Keratinocyte (primary cell): Measurements from ENCODE around the gene DNAJC13. TPM values are rescaled to one million over a fixed set of nuclear protein-coding genes. Genes with fewer than 3 reads are reported as not detected.

Experiments used
- DNase-seq: peaks from one replicate; pipeline ENCODE4 v3.0.0-alpha.2; 2011; ENCODE audit warnings: low read depth, missing footprints, low spot score
- FAIRE-seq: peaks from 2 replicates; lab custom pipeline; 2011; peaks lifted over from hg19 to GRCh38; lab: Jason Lieb, UNC
- H2AFZ ChIP-seq: 2 replicates; pipeline ENCODE4 v1.6.0; 2012; ENCODE audit warnings: low read length, control low read depth, inconsistent platforms; ENCODE audit not compliant: control insufficient read depth
- H3K27ac ChIP-seq: 2 replicates; pipeline ENCODE4 v1.5.1; 2011; ENCODE audit warnings: low read length; ENCODE audit not compliant: control insufficient read depth, insufficient read depth
- H3K27me3 ChIP-seq: 3 replicates; pipeline ENCODE4 v1.6.0; 2011; ENCODE audit warnings: low read length; ENCODE audit not compliant: control insufficient read depth, insufficient read depth; ENCODE audit errors: extremely low read depth
- H3K36me3 ChIP-seq, 2 experiments: 2 replicates in 1 of 2; 3 replicates in 1 of 2; pipeline ENCODE4 v1.5.1; 2011; ENCODE audit warnings: low read length in 2 of 2, mild to moderate bottlenecking in 1 of 2; ENCODE audit not compliant: control insufficient read depth in 2 of 2, insufficient read depth in 2 of 2; ENCODE audit errors: extremely low read depth in 1 of 2
- H3K4me1 ChIP-seq: 3 replicates; pipeline ENCODE4 v1.5.1; 2011; ENCODE audit warnings: low read length; ENCODE audit not compliant: control insufficient read depth, insufficient read depth; ENCODE audit errors: extremely low read depth
- H3K4me2 ChIP-seq: 3 replicates; pipeline ENCODE4 v1.6.0; 2011; ENCODE audit warnings: low read depth, low read length; ENCODE audit not compliant: control insufficient read depth, insufficient read depth; ENCODE audit errors: extremely low read depth
- H3K4me3 ChIP-seq, 3 experiments: fragments of 200-600 bp in 1 of 3; sonication (generic) in 1 of 3; 2 replicates in 2 of 3; 3 replicates in 1 of 3; pipeline ENCODE4 v1.5.1; 2011 to 2016; ENCODE audit warnings: low read length in 3 of 3, mild to moderate bottlenecking in 3 of 3, control low read depth in 2 of 3, inconsistent platforms in 1 of 3, low read depth in 1 of 3, mixed read lengths in 1 of 3, mixed run types in 1 of 3, moderate library complexity in 1 of 3; ENCODE audit not compliant: control insufficient read depth in 2 of 3, insufficient read depth in 2 of 3; ENCODE audit errors: extremely low read depth in 1 of 3
- H3K79me2 ChIP-seq: 2 replicates; pipeline ENCODE4 v1.6.0; 2012; ENCODE audit warnings: low read length; ENCODE audit not compliant: control insufficient read depth, insufficient read depth
- H3K9ac ChIP-seq: 3 replicates; pipeline ENCODE4 v1.6.0; 2011; ENCODE audit warnings: low read length; ENCODE audit not compliant: control insufficient read depth, insufficient read depth; ENCODE audit errors: extremely low read depth
- H3K9me1 ChIP-seq: 3 replicates; pipeline ENCODE4 v1.6.0; 2011; ENCODE audit warnings: low read length; ENCODE audit not compliant: control insufficient read depth, insufficient read depth; ENCODE audit errors: extremely low read depth
- H3K9me3 ChIP-seq: 2 replicates; pipeline ENCODE4 v1.5.1; 2012; ENCODE audit warnings: low read depth, low read length; ENCODE audit not compliant: control insufficient read depth
- H4K20me1 ChIP-seq: 3 replicates; pipeline ENCODE4 v1.6.0; 2011; ENCODE audit warnings: low read length; ENCODE audit not compliant: control insufficient read depth, insufficient read depth; ENCODE audit errors: extremely low read depth
- CTCF ChIP-seq, 3 experiments: IDR thresholded peaks in 1 of 3; conservative IDR thresholded peaks in 1 of 3; optimal IDR thresholded peaks in 1 of 3; 2 replicates in 2 of 3; 3 replicates in 1 of 3; pipeline versions ENCODE3 to v1.5.1; 2011; ENCODE audit warnings: low read length in 3 of 3, mild to moderate bottlenecking in 3 of 3, moderate library complexity in 2 of 3, control low read depth in 1 of 3, inconsistent platforms in 1 of 3; ENCODE audit not compliant: insufficient read depth in 2 of 3; ENCODE audit errors: extremely low read depth in 1 of 3
- EZH2 ChIP-seq: IDR thresholded peaks from one replicate; pipeline ENCODE4 v1.6.1; 2012; ENCODE audit warnings: inconsistent platforms, mild to moderate bottlenecking, low read length, moderate library complexity
- dilution Hi-C: fragments of 300-500 bp; cut with MboI; formaldehyde crosslinking; loops from one replicate; pipeline ENCODE4 v1.7.0; 2020; ENCODE audit warnings: low sequenced_read_pairs; ENCODE audit not compliant: extremely low pct_ligation_motif_present
- polyA plus RNA-seq, 5 experiments: library from polyadenylated mRNA; depleted of rRNA in 3 of 5; stranded (reverse) in 3 of 5; stranded (forward) in 1 of 5; unstranded in 1 of 5; fragments of >200 nt; gene quantifications; 1 replicate in 1 of 5; 2 replicates in 3 of 5; 3 replicates in 1 of 5; pipeline versions ENCODE4 v1.2.1 to v1.2.3, GENCODE V29; 2011 to 2012; ENCODE audit warnings: missing spikeins in 2 of 5, low read depth in 1 of 5, low replicate concordance in 1 of 5

The DNAJC13 gene
- polyA plus RNA-seq, 1 donor (not counting 4 experiments of a cell fraction or from before 2014, with no cell fraction given), result 24.3 TPM

GRCh38 chr3:132538072-132538471 is 120.8 kb downstream of the DNAJC13 start:
- dilution Hi-C loops, result no loop called here
- Histone ChIP-seq H3K36me3 (peaks cover 9 to 15% of the 10 kb centered on the region in 2 experiments), H3K9me1 (no peaks in the 10 kb centered on the region), H3K27me3 (no peaks in the 10 kb centered on the region), H2AFZ (no peak overlapping the region), H4K20me1 (no peaks in the 10 kb centered on the region), H3K9ac (no peak overlapping the region), H3K4me1 (peaks cover 18% of the 10 kb centered on the region), H3K4me3 (no peak overlapping the region), H3K9me3 (no peaks in the 10 kb centered on the region), H3K4me2 (no peak overlapping the region), H3K27ac (no peak overlapping the region), H3K79me2 (no peaks in the 10 kb centered on the region)
- no peak for FAIRE-seq
- no peak for DNase-seq
- TF ChIP-seq EZH2 (no peak), CTCF (optimal IDR thresholded peaks at IDR 0.05 in 1 of 3, IDR thresholded peaks at IDR 0.05 in 1 of 3, conservative IDR thresholded peaks at IDR 0.05 in 1 of 3; ENCODE audit: extremely low read depth in 1 of 3, insufficient read depth in 2 of 3, low read length in 3 of 3) (no peak)

- TF ChIP-seq CTCF (optimal IDR thresholded peaks at IDR 0.05 in 1 of 3, IDR thresholded peaks at IDR 0.05 in 1 of 3, conservative IDR thresholded peaks at IDR 0.05 in 1 of 3; ENCODE audit: extremely low read depth in 1 of 3, insufficient read depth in 2 of 3, low read length in 3 of 3) (no peak), EZH2 (no peak)
- DNase-seq (no peak), FAIRE-seq (no peak)
- no peaks in the 10 kb centered on the region for H3K79me2 ChIP-seq
- no peak overlapping the region for H3K4me3 ChIP-seq
- H3K9me1 ChIP-seq, result no peaks in the 10 kb centered on the region
- H2AFZ ChIP-seq, result no peak overlapping the region
- no peaks in the 10 kb centered on the region for H3K9me3 ChIP-seq
- H3K9ac ChIP-seq, result no peak overlapping the region
- peaks cover 7 to 15% of the 10 kb centered on the region in 2 experiments for H3K36me3 ChIP-seq
- H3K27ac ChIP-seq, result no peak overlapping the region
- no peaks in the 10 kb centered on the region for H3K27me3 ChIP-seq
- dilution Hi-C loops, result no loop called here
- H3K4me1 ChIP-seq, result peaks cover 22% of the 10 kb centered on the region
- no peak overlapping the region for H3K4me2 ChIP-seq
- no peaks in the 10 kb centered on the region for H4K20me1 ChIP-seq
Measured at GRCh38 chr3:132539681-132540080, 122.4 kb downstream of the DNAJC13 start.
